Stimulated activated CD4-positive, alpha-beta T cell treated with anti-CD3 and anti-CD28 coated beads, Interleukin-12 subunit alpha, Interleukin-12 subunit beta, amount 100 ng/mL, for 4 hours (primary cell): ENCODE results near the gene CDKN1C.

Experiments used
- DNase-seq: peaks from one replicate; pipeline ENCODE4 v3.0.0-alpha.2; 2020

Gene CDKN1C

DNA sequence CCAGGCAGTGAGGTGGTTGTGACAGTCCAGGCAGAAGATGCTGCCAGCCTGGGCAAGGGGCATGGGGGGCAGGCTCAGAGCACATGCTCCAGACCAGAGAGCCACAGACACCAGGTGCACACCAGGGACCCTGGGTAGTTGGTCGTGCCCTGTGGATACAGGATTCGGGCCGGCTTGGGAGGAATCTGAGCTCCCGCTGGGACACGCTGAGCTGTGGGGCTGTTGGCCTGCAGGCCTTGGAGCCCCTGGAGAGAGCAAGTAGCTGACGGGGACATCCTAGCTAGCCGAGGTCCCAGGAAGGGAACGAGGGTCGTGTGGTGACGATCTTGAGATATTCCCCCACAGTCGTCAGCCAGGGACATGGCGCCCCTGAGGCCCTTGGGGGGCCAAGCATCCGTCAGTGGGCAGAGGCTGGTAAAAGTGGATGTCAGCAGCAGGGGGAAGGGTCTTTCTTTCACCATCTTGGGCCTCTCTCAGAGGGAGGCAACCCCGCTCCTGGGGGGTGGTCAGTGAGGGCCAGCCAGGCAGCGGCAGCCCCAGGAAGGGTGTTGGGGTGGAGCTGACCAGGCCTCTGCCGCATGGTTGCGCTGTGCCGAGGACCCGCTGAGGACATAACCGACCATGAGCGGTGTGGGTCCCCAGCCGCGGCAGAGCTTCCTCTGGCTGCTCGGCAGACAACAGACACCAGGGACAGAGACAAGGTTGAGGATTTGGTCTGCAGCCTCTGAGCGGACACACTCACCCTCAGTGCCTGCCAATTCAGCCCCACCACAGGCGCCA is 44.0 kb downstream of the CDKN1C start:
- no peak for DNase-seq

DNA sequence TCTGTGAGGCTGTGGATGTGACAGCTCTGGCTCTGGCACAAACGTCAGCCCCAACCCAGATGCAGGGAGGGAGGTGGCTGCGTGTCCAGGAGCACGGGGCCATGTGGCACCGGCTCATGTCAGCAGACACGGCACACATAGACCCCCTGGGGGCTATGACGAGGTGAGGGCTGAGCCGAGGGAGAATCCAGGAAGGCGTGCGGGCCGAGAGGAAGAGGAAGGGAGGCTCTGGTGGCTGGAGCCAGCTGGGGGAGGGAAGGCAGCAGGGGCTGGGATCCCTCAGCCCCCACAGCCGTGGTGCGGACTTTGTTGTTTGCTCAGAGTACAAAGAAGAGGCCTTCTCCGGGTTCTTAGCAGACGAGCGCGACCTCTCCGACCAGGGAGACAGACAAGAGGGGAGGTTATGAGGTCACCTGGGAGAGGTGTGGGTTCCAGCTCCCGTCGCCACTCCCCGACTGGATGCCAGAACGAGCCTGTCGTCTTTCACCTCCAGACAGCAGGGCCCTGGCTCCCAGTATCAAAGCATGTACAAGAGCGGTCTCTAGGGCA is 46.1 kb downstream of the CDKN1C start:
- no peak for DNase-seq

DNA sequence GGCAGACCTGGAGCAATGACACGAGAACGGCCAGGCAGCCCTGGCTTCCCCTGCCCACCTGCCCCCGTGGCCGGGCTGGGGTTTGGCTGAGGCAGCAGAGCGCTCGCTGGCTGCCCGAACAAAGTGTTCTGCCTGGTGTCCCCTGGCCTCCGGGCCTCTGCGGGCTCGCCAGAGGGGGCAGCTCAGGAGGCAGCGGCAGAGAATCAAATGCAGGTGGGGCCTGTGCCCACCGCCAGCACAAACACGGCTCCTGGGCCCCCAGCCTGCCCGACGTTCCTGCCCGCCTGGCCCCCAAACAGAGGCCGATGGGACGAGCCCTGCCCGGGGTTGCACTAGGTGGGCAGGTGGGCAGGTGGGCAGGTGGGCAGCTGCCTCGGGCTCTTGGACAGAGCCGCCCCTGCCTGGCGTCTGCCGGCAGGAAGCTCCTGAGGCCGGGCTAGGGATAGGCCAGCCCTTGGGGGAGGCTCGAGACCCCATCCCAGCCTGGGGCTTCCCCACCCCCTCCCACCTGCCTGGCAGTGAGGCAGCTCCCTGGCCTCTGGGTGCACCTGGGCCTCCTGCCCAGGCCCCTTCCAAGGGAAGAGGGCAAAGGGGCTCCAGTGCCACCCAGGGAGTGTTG is 46.8 kb downstream of the CDKN1C start:
- no peak for DNase-seq

DNA sequence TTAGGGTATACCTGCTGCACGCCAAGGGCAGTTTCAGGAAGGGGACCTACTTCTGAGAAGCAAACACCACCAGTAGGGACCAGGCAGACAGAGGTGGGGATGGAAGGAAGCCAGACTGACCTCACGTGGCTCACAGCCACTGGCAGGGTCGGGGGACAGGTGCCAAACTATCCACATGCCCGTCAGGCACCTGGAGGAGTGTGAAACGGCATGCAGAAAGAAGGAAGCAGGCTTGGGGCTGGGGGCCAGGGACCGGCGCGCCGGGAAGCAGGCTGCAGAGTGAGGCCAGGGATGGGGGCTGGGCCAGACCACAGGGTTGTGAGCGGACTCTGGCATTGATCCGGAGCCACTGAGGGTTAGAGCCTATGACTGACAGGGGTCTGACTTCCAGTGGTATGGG is 47.5 kb downstream of the CDKN1C start:
- DNase-seq, result no peak

DNA sequence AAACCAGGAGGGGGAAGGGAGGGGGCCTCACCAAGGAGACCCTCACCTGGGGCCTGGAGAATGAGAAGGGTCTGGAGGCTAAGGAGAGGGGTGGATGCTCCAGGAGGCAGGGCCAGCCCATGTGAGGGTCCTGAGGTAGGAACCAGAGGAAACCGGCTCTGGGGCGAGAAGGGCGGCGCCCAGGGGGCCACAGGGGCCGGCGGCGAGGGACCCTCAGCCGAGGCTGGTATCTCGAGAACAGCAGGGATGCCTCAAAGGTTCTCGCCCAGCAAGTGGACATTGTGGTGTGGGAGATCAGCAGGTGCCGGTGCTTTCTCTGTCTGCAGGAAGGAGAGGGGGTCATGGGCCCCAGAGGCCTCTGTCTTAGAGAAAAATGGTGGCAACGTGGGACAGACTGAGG is 47.9 kb downstream of the CDKN1C start:
- DNase-seq, result no peak

DNA sequence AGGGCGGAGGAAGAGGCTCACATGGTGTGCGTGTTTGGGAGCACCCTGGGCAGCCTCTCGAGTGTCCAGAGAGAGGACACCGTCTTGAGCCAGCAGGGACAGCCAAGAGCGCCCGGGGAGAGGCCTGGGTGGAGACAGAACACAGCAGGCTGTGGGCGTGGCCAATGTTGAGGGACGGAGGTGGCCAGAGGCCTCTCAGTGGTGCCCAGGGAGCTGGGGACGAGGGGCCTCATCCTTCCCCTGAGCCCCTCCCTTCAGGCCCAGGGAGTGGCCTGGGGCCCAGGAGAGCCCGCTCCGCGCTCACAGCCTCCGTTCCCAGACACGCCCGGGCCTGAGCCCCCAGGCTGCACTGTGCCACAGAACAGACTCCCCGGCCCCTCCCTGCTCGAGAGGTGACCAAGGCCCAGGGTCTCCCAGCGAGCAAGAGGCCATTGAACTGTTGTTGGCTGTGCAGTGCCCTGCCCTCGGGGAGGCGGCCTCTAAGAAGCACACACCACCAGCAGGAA is 48.4 kb downstream of the CDKN1C start:
- DNase-seq, result no peak

DNA sequence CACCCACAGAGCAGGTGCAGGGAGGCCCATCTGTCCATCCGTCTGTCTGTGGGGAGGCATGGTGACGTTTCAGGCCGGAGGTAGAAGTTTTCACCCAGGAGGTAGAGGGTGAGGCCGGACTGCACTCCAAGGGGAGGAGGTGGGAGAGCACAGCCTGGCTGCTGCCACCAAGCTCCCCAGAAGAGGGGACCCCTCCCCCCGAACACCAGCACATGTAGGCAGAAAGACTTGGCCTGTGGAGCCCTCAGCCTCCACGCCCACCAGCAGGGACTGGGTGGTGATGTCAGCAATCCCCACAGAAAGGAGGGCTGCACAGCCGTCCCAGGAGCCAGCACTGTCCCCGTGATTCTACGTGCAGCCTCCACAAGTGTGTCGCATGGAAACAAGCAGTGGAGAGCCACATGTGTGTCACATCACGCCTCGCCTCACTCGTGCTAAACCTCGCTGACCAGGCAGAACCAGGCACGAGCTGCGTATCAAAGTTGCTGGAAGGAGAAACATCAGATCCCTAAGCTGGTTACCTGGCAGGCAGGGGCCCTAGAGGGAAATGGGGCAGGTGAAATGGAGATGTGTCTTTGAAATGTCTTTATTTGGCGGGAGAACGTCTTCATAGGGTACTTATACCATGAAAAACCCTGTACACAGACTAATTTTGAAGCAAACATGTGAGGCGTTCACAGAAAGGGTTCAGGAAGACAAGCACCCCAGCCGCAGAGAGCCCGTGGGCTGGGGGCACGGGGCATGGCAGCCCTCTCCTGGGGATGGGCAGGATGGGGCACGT is 49.1 kb downstream of the CDKN1C start:
- no peak for DNase-seq

DNA sequence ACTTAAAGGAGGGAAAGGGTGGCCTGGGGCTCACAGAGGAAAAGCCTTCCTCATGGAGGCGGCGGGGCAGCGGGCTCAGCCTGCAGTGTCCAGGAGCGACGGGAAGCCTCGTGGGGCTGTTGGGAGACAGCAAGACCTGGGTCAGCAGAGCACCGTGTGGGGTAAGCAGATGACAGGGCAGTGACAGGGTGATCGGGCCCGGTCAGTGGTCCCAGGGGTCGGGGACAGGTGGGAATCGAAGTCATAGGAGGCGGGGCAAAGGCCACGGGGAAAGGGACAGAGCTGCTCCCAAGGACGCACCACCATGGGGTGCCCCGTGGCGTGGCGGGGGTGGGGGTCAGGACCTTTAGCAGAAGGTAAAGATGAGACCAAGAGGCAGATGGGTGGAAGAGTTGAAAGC is 49.8 kb downstream of the CDKN1C start:
- no peak for DNase-seq

DNA sequence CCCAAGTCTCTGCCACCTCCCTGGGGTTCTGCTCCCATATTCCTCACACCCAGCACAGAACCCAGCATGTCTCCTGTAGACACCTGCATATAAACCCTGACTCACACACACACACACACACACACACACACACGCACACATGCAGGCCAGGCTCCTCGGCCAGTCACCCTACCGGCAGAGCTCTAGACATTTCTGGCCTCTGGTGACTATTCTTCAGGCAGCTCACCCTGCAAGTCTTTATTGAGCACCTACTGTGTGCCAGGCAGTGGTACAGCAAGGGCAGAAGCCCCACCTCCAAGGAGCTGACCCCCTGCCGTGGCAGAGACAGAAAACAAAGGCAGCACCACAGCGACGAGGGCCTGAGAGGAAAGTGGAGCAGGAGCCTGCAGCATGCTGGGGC is 50.3 kb downstream of the CDKN1C start:
- DNase-seq, result no peak

DNA sequence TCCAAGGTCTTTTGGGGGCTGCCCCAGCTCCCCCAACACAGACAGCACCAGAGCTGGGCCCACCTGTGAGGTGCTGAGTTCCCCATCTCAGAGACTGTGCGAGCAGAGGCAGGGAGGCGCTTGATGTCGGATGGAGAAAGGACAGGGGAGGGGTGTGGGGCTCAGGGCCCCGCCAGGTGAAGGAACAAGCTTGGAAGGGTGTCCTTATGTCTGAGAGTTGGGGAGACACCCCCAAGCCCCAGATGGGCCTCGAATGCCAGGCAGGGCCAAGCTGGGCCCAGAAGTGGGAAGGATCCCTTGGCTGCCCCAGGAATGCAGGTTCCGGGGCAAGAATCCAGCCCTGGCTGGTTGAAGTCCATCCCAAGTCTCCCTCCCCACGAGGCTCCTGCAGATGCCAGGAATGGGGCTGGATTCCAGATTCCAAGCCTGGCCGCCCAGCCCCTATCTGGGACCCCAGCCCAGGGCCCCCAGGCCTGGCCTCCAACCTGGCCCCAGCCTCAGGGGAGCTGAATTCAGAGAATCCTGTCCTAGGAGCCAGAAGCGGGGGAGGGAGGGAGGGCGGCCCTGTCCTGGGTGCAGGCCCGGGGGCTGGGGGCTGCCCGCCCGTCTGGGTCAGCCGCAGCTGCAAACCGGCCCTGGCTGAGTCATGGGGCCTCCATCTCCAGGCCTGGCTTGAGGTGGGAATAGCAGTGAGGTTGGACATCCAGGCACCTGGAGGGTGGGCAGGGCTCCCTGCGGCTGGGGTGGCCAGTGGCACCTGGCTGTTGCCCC is 50.9 kb downstream of the CDKN1C start:
- no peak for DNase-seq

DNA sequence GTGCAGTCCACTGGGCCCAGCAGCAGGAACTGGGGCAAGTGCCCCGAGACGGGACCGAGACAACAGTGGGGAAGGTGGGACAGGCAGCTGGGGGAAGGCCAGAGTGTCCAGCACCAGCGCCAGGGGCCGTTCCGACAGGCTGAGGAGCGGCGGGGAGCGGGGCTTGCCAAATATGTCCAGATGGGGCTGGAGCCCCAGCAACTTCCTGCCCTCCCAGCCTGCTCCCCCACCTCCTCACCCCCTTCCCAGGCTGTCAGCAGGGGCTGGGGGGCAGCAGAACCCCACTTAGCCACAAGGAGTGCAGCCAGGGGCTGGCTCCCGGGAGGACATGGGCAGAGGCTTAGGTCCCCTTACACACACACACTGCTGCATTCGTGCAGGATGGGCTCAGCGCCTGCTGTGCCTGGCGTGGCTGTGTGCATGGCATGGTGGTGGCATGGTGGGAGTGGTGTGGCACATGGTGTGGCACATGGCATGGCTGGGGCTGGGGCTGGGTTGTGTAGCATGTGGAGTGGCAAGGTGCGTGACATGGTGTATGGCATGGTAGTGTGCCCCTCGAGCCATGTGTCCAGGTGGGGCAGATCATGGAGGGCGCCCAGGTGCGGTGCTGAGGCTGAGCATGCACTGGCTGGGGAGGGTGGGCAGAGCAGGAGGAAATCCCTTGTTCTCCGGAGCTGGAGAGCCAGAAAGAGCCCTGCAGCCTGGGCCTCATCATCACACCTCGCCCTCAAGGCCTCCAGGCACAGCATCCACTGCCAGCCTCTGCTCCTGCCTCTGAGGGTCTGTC is 51.7 kb downstream of the CDKN1C start:
- no peak for DNase-seq
